Mononuclear cell (primary cell): ENCODE data around the gene PXDN. TPM values are rescaled to one million over a fixed set of nuclear protein-coding genes. Genes with fewer than 3 reads are reported as not detected.

ENCODE experiments used
- H3K27me3 ChIP-seq: 2 replicates; pipeline ENCODE4 v1.6.0; 2011; ENCODE audit warnings: low read length, control low read depth; ENCODE audit not compliant: insufficient read depth
- H3K4me1 ChIP-seq: 2 replicates; pipeline ENCODE4 v1.5.1; 2011; ENCODE audit warnings: mild to moderate bottlenecking, low read length, control low read depth; ENCODE audit not compliant: insufficient read depth
- H3K4me3 ChIP-seq: 2 replicates; pipeline ENCODE4 v1.5.1; 2011; ENCODE audit warnings: mild to moderate bottlenecking, low read length, moderate library complexity
- H3K9me3 ChIP-seq: 2 replicates; pipeline ENCODE4 v1.5.1; 2011; ENCODE audit warnings: low read depth, mild to moderate bottlenecking, control low read depth, low read length
- total RNA-seq: library from RNA; depleted of rRNA; stranded (reverse); fragments of >200 nt; gene quantifications from one replicate; pipeline ENCODE4 v1.2.3, GENCODE V29; 2012

The PXDN gene
- total RNA-seq, 1 donor = 0.94 TPM

GRCh38 chr2:1598800-1599199 lies 145.5 kb downstream of the PXDN start:
- Histone ChIP-seq H3K4me3 (no peak overlapping the region), H3K4me1 (no peaks in the 10 kb centered on the region), H3K27me3 (no peaks in the 10 kb centered on the region), H3K9me3 (no peaks in the 10 kb centered on the region)

GRCh38 chr2:1598041-1598710 lies 146.1 kb downstream of the PXDN start:
- Histone ChIP-seq H3K9me3 (no peaks in the 10 kb centered on the region), H3K4me1 (no peaks in the 10 kb centered on the region), H3K27me3 (no peaks in the 10 kb centered on the region)

GRCh38 chr2:1595274-1595673 lies 149.0 kb downstream of the PXDN start:
- Histone ChIP-seq H3K4me1 (no peaks in the 10 kb centered on the region), H3K27me3 (no peaks in the 10 kb centered on the region), H3K4me3 (no peak overlapping the region), H3K9me3 (no peaks in the 10 kb centered on the region)

More at GRCh38 chr2:1598041-1598710, 146.1 kb downstream of the PXDN start:
- H3K4me3 ChIP-seq = no peak overlapping the region

- Histone ChIP-seq H3K4me1 (no peaks in the 10 kb centered on the region), H3K27me3 (no peaks in the 10 kb centered on the region), H3K4me3 (no peak overlapping the region), H3K9me3 (no peaks in the 10 kb centered on the region)
These were observed 149.7 kb downstream of the PXDN start for GRCh38 chr2:1594373-1595171.

- Histone ChIP-seq H3K9me3 (no peaks in the 10 kb centered on the region), H3K27me3 (no peaks in the 10 kb centered on the region), H3K4me3 (no peak overlapping the region), H3K4me1 (no peaks in the 10 kb centered on the region)
These were observed 150.3 kb downstream of the PXDN start for GRCh38 chr2:1594123-1594372.

GRCh38 chr2:1593371-1594122 lies 150.8 kb downstream of the PXDN start:
- H3K4me3 ChIP-seq = no peak overlapping the region
- H3K27me3 ChIP-seq = no peaks in the 10 kb centered on the region
- H3K9me3 ChIP-seq = no peaks in the 10 kb centered on the region
- H3K4me1 ChIP-seq = no peaks in the 10 kb centered on the region

GRCh38 chr2:1591978-1592907 lies 152.1 kb downstream of the PXDN start:
- Histone ChIP-seq H3K9me3 (no peaks in the 10 kb centered on the region), H3K4me1 (no peaks in the 10 kb centered on the region), H3K4me3 (no peak overlapping the region), H3K27me3 (no peaks in the 10 kb centered on the region)

GRCh38 chr2:1591461-1591770 lies 152.9 kb downstream of the PXDN start:
- no peaks in the 10 kb centered on the region for H3K4me1 ChIP-seq
- no peak overlapping the region for H3K4me3 ChIP-seq
- no peaks in the 10 kb centered on the region for H3K27me3 ChIP-seq
- no peaks in the 10 kb centered on the region for H3K9me3 ChIP-seq

- H3K9me3 ChIP-seq = no peaks in the 10 kb centered on the region
- H3K27me3 ChIP-seq = no peaks in the 10 kb centered on the region
- no peak overlapping the region for H3K4me3 ChIP-seq
These were observed 153.5 kb downstream of the PXDN start for GRCh38 chr2:1590596-1591460.

GRCh38 chr2:1588978-1589621 lies 155.2 kb downstream of the PXDN start:
- Histone ChIP-seq H3K4me3 (no peak overlapping the region), H3K27me3 (no peaks in the 10 kb centered on the region), H3K4me1 (no peaks in the 10 kb centered on the region), H3K9me3 (no peaks in the 10 kb centered on the region)

More at GRCh38 chr2:1590596-1591460, 153.5 kb downstream of the PXDN start:
- no peaks in the 10 kb centered on the region for H3K4me1 ChIP-seq

GRCh38 chr2:1588051-1588977 lies 156.0 kb downstream of the PXDN start:
- H3K27me3 ChIP-seq = no peaks in the 10 kb centered on the region
- no peaks in the 10 kb centered on the region for H3K4me1 ChIP-seq
- no peaks in the 10 kb centered on the region for H3K9me3 ChIP-seq
- H3K4me3 ChIP-seq = no peak overlapping the region

- Histone ChIP-seq H3K9me3 (no peaks in the 10 kb centered on the region), H3K27me3 (no peaks in the 10 kb centered on the region), H3K4me1 (no peaks in the 10 kb centered on the region), H3K4me3 (no peak overlapping the region)
These were observed 157.1 kb downstream of the PXDN start for GRCh38 chr2:1586923-1587840.
